Astrocyte (in vitro differentiated cells and primary cell): ENCODE measurements around the gene ASAP2.

Source experiments
- CTCF ChIP-seq: IDR thresholded peaks from 2 replicates; pipeline ENCODE4 v1.5.1; 2011; ENCODE audit warnings: low read depth, mild to moderate bottlenecking, inconsistent platforms, low read length, moderate library complexity; ENCODE audit not compliant: insufficient read depth
- EZH2 ChIP-seq: IDR thresholded peaks from 2 replicates; pipeline ENCODE4 v1.6.1; 2012; ENCODE audit warnings: mild to moderate bottlenecking, low read length, inconsistent platforms; ENCODE audit not compliant: insufficient read depth

DNA sequence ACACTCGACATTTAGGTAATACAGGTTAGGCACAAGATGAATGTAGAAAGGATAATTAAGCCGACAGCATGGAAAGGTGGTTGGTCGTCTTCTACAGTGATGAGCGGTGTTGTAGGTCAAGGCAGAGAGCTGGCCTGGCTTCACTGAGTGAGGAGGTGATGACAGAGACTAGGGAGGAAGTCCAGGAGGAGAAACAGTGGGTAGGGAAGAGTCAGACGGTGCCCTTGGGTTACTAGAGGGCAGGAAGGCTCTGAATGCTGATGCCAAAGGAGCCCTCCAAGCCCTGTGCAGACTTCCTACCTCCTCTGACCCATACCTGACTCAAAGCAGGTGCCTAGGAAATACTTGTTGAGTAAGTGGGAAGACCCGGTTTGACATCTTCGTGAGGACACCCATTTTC is 116.0 kb downstream of the ASAP2 start:
- no peak for TF ChIP-seq EZH2
- no peak for TF ChIP-seq CTCF
